CD4-positive, alpha-beta T cell treated with Interferon alpha-2 for 1 hour (primary cell): ENCODE measurements around the gene VRK3.
A peak's percentile ranks its signal among the peaks of the same experiment; 100 is the strongest.
"Not testable (repeated sequence)": the region's sequence is repeated elsewhere in the genome, so short reads cannot be mapped to it uniquely, and the experiment has no call there.

Source experiments
- DNase-seq, 2 donors: peaks; one replicate each; pipeline ENCODE4 v3.0.0-alpha.2; 2020 to 2022

The VRK3 gene, protein sequence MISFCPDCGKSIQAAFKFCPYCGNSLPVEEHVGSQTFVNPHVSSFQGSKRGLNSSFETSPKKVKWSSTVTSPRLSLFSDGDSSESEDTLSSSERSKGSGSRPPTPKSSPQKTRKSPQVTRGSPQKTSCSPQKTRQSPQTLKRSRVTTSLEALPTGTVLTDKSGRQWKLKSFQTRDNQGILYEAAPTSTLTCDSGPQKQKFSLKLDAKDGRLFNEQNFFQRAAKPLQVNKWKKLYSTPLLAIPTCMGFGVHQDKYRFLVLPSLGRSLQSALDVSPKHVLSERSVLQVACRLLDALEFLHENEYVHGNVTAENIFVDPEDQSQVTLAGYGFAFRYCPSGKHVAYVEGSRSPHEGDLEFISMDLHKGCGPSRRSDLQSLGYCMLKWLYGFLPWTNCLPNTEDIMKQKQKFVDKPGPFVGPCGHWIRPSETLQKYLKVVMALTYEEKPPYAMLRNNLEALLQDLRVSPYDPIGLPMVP

DNA sequence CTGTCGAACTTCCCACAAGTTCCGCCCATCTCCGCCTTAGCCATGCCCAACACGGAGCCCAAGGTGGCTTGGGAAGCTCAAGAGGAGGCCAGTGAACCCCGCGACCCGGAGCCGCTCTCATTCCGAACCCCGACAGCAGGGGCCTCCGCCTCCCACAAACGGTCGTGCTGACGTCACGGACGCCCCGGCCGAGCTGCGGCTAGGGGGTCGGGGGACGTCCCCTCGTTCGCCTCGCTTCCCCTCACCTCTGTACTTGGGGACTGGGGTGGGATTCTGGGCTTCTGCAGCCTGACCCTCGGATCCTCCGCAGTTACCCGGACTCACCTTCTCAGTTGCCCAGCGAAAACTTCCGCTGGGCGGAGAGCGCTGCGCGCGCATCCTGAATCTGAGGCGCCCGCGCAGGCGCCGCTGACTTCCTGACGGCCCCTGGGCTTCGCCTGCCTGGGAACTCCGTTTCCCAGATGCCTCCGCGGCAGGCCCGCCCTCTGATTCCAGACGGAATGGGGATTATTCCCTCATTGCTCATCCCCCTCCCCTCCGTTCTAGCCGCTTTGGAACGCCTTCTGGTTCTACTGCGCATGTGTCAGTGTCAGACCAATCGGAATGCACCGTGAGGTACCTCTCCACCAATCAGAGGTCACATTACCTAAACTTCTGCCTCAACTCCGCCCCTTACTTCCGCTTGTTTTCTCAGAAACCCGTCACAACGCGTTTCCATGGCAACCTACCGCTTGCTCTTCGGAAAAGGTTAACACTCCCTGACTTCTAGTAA is at the start of gene VRK3:
Gene VRK3, minus strand, starts transcription at position 351 of the 772 bp plus-strand sequence. CDS start 9,210 bp downstream, outside the sequence.
- peak; percentile 99 to 100 for DNase-seq

DNA sequence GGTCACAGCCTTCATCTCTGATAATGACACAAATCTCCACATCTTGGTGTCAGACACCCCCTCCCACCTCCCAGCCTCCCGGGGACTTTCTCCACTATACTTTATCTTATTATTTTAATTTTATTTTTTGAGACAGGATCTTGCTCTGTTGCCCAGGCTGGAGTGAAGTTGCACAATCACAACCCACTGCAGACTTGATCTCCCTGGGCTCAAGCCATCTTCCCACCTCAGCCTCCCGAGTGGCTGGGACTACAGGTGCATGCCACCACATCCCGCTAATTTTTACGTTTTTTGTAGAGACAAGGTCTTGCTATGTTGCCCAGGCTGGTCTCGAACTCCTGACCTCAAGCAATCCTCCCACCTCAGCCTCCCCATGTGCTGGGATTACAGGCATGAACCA is 43.2 kb upstream of the VRK3 start:
- DNase-seq: not testable (repeated sequence)

- no peak for DNase-seq
Measured at GRCh38 chr19:50067575-50067974, 42.4 kb upstream of the VRK3 start.

DNA sequence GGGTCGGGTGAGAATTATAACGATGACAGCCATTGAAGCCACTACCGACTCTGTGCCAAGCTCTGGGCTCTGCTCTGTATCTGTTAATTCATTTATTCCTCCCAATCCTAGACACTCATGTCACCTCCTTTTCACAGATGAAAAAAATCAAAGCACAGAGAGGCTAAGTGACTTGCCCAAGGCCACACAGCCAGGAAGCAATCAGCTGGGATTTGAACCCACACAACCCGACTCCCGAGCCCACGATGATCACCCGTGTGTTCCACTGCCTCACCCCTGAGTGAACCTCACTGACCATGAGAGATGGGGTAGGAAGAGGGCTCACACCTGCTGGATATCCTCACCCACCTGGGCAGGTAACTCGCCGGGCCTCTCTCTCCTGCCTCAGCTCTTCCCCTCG is 40.8 kb upstream of the VRK3 start:
- no peak for DNase-seq

- no peak for DNase-seq
Measured at GRCh38 chr19:50061650-50062049, 36.5 kb upstream of the VRK3 start.

DNA sequence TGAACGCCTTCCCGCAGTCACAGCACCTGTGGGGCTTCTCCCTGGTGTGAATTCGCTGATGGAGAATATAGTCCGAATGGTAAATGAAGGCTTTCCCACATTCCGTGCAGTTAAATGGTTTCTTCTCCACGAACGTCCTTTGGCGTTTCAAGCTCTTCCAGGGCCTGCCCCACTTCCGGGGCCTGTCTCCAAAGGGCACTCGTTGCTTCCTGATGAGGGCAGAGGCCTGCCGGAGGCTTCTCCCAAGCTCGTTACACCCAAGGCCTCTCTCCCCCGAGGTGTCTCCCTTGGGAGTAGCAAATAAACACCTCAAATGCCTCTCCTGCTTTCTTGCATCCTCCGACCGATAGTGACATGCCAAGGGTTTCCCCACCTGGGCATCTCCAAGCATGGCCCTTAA is 34.9 kb upstream of the VRK3 start:
- no peak for DNase-seq

DNA sequence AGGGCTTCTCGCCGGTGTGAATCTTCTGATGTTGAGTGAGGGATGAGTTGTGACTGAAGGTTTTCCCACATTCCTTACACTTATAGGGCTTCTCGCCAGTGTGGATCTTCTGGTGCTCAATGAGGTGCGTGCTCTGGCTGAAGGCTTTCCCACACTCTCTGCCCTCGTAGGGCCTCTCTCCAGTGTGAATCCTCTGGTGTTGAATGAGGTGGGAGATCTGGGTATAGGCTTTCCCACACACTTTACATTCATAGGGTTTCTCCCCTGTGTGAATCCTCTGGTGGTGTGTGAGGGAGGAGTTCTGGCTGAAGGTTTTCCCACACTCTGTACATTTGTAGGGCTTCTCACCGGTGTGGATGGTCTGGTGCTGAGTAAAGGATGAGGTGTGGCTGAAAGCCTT is 33.9 kb upstream of the VRK3 start:
- no peak for DNase-seq

- no peak for DNase-seq
Measured at GRCh38 chr19:50058425-50058824, 33.3 kb upstream of the VRK3 start.

GRCh38 chr19:50053119-50053518 is 27.9 kb upstream of the VRK3 start:
- no peak for DNase-seq

GRCh38 chr19:50051964-50052363 is 26.8 kb upstream of the VRK3 start:
- no peak for DNase-seq

GRCh38 chr19:50051228-50051895 is 26.2 kb upstream of the VRK3 start:
- not testable (repeated sequence) for DNase-seq

- DNase-seq: peak; percentile 88 to 91
Measured at GRCh38 chr19:50050406-50051227, 25.4 kb upstream of the VRK3 start.

DNA sequence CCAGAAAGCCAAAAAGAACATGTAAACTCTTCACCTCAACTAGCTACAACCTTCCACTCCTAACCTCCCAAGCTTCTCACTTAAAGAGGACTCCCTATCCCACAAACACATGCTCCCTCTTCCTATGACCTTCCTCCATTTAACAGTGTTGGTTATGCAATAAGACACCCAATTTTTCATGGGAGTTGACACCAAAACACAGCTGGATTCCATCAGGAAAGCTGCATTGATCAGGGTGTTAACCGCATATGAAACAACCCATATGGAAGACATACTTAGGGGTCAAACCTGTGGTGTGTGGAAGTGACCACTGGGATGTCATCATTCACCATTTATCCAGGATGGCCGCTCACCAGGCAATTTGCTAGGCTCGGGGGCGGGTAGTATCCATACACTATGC is 22.5 kb upstream of the VRK3 start:
- no peak for DNase-seq

- peak; percentile 41 to 71 for DNase-seq
Measured at GRCh38 chr19:50046649-50047503, 21.7 kb upstream of the VRK3 start.

DNA sequence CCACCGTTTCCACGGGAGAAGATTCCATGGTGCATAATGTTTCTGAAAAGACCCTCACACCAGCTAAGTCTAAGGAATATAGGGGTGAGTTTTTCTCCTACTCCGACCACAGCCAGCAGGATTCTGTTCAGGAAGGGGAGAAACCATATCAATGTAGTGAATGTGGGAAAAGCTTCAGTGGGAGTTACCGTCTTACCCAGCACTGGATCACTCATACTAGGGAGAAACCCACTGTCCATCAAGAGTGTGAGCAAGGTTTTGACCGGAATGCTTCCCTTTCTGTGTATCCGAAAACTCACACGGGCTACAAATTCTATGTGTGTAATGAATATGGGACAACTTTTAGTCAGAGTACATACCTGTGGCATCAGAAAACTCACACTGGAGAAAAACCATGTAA is 19.8 kb upstream of the VRK3 start:
- no peak for DNase-seq

GRCh38 chr19:50043967-50044366 is 18.8 kb upstream of the VRK3 start:
- no peak for DNase-seq

GRCh38 chr19:50042363-50043024 is 17.3 kb upstream of the VRK3 start:
- no peak for DNase-seq

DNA sequence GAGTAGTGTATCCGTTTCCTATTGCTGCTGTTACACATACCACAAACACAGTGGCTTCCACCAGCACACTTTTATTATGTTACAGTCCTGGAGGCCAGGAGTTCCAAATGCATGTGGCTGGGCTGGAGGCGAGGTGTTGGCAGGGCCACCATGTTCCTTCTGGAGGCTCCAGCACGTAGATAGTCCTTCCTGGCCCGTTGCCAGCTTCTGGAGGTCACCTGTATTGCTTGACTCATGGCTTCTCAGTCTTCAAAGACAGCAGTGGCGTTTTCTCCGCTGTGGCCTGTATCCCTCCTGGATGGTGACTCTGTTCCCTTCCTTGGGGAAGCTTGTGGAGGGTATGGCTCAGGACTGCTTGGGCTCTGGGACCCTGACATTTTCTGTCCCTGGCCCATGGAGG is 15.8 kb upstream of the VRK3 start:
- no peak for DNase-seq

GRCh38 chr19:50039968-50040367 is 14.8 kb upstream of the VRK3 start:
- DNase-seq: no peak

DNA sequence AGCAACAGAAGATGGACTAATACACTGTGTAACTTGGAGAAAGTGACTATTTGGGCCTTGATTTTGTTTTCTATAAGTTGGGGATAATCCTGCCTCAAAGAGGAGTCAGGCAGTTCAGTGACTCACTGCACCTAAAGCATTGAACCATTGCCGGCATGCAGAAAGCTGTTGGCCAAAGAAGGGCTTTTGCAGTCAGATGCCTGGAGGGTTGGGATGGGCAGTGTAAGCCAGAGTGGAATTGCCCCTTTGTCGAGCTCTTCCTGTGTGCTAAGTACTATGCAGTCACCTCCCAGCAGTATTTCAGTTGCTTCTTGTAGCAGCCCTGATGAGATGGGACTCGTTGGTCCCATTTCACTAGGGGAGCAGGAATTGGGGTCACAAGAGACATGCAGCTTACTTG is 11.7 kb upstream of the VRK3 start:
- no peak for DNase-seq

DNA sequence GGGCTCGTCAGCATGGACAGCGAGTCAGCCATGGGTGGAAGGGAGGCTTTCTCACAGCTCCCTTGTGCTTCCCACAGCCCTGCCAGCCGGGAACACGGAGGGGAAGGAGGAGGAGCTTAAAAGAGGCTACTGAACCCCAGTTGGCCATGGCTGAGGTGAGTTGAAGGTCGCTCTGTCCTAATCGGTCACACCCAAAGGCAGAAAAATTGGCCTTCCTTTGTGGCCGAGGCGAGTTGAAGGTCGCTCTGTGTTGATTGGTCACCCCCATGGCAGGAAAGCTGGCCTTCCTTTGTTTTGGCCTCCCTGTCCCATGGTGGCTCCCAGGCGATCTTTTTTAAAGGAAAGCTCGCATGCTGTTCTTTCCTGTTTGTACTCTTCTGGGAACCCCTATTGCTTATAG is 5.8 kb upstream of the VRK3 start:
- no peak for DNase-seq
